Neuron (in vitro differentiated cells): Measurements from ENCODE around the gene FAM222A.
"Not testable (repeated sequence)": the region's sequence is repeated elsewhere in the genome, so short reads cannot be mapped to it uniquely, and the experiment has no call there.

Experiments used
- H2AFZ ChIP-seq: one replicate; pipeline ENCODE4 v1.6.1; 2013; ENCODE audit warnings: low read depth, mild to moderate bottlenecking, inconsistent platforms, low read length, moderate library complexity
- H3K27me3 ChIP-seq: one replicate; pipeline ENCODE4 v1.6.1; 2013; ENCODE audit warnings: low read length; ENCODE audit not compliant: insufficient read depth
- H3K36me3 ChIP-seq: one replicate; pipeline ENCODE4 v1.6.1; 2013; ENCODE audit warnings: low read length; ENCODE audit not compliant: insufficient read depth
- H3K4me1 ChIP-seq: one replicate; pipeline ENCODE4 v1.6.1; 2013; ENCODE audit warnings: low read length; ENCODE audit not compliant: insufficient read depth
- H3K4me3 ChIP-seq: 2 replicates; pipeline ENCODE4 v1.5.1; 2013; ENCODE audit warnings: mild to moderate bottlenecking, low read length, moderate library complexity
- H3K9me3 ChIP-seq: one replicate; pipeline ENCODE4 v1.6.1; 2013; ENCODE audit warnings: low read length

Gene FAM222A

DNA sequence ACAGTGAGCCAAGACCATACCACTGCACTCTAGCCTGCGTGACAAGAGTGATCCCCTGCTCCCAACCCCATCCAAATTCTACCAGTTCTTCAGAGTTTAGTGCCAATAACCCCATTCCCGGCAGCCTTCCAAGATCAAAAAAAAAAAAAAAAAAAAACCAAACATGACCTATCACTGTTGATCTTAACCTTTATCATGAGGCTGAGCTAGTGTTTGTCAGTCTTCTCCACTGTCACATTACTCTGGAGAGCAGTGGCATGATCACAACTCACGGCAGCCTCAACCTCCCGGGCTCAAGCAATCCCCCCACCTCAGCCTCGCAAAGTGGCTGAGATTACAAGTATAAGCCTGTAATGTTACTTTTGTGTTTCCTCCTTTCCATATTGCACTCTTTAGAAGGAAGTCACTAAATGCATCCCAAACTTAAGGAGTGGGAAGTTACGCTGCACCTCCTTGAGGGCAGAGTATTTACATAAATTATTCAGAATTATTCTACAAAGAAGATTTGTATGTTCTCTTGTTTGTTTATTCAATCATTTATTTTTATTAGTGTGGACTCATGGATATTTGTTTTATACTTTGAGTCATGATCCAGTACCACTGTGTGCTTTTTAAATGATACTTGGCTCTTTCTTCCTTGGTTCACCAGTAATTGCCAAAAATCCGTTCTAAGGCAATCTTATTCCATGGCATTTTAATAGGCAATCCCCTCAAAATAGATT, 31.5 kb upstream of the FAM222A start:
- Histone ChIP-seq H3K4me1 (peaks cover 6% of the 10 kb centered on the region), H2AFZ (no peak overlapping the region), H3K4me3 (no peak overlapping the region), H3K27me3 (peaks cover 10% of the 10 kb centered on the region), H3K36me3 (no peaks in the 10 kb centered on the region), H3K9me3 (no peaks in the 10 kb centered on the region)

DNA sequence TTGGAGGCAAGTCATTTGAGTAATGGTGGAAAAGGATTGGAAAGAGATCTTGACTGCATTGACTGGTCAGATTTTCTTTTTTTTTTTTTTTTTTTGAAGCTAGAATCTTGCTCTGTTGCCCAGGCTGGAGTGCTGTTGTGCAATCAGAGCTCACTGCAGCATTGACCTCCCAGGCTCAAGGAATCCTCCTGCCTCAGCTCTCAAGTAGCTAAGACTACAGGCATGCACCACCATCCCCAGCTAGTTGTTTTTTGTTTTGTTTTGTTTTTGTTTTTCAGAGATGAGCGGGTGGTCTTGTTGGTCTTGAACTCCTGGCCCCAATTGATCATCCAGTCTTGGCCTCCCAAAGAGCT, 30.9 kb upstream of the FAM222A start:
- H3K4me3 ChIP-seq, result no peak overlapping the region
- H2AFZ ChIP-seq, result no peak overlapping the region
- H3K27me3 ChIP-seq, result peaks cover 6% of the 10 kb centered on the region
- H3K36me3 ChIP-seq, result no peaks in the 10 kb centered on the region
- peaks cover 1% of the 10 kb centered on the region for H3K4me1 ChIP-seq
- no peaks in the 10 kb centered on the region for H3K9me3 ChIP-seq

DNA sequence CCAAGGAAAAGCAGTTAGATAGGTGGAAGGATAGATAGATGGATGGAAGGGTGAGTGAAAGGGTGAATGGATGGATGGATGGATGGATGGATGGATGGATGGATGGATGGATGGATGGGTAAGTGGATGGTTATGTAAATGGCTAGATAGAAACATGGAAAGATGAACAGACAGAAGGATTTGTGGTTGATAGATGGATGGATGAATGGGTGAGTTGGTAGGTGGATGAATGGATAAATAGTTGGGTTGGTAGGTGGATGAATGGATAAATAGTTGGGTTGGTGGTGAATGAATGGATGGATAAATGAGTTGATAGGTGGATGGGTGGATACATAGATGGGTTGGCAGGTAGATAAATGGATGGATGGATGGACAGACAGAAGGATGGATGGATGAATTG, 30.3 kb upstream of the FAM222A start:
- Histone ChIP-seq H3K4me3 (no peak overlapping the region), H3K36me3 (no peaks in the 10 kb centered on the region), H3K27me3 (peaks cover 6% of the 10 kb centered on the region), H2AFZ (no peak overlapping the region), H3K4me1 (no peaks in the 10 kb centered on the region), H3K9me3 (no peaks in the 10 kb centered on the region)

DNA sequence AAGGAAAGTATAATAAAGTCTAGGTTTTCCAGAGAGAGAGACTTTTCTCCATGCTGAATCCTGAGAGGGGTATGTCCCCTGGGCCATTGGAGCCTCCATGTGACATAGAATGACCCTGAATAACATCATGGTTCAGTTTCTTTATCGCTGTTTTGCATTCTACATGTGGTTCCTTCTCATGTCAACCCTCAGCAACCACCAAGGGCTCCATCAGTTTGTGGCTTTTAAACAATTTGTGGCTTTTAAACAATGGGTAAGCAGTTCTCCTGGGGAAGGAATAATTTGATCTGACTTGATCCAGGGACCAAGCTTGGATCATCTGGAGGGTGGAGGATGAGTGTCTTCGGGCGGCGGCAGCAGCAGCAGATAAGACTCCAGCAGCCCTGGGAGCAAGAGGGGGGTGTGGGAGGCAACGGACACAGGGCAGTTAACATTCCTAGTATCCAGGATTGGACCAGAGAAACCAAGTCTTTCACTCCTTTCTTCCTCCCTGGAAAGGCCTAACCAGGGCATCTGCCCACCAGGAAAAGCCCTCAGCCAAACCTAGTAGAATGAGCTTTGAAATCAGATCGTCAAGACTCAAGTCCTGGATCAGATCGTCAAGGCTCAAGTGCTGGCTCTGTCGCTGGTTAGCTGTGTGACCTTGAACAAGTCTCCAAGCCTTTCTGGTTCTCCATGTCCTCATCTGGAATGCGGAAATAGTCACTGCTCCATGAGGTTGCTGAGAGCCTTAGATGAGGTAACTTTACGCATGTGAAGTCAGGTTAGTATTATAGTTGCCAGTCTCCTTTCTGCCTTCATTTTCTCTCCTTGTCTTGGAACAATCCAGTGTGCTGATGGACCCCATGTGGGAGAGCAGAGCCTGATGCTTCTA, 27.8 kb upstream of the FAM222A start:
- Histone ChIP-seq H3K4me1 (no peaks in the 10 kb centered on the region), H3K36me3 (no peaks in the 10 kb centered on the region), H2AFZ (no peak overlapping the region), H3K4me3 (no peak overlapping the region), H3K27me3 (no peaks in the 10 kb centered on the region), H3K9me3 (no peaks in the 10 kb centered on the region)

GRCh38 chr12:109686523-109686922, 27.1 kb upstream of the FAM222A start:
- Histone ChIP-seq H3K4me3 (no peak overlapping the region), H2AFZ (no peak overlapping the region), H3K4me1 (no peaks in the 10 kb centered on the region), H3K27me3 (no peaks in the 10 kb centered on the region), H3K9me3 (no peaks in the 10 kb centered on the region), H3K36me3 (no peaks in the 10 kb centered on the region)

- no peaks in the 10 kb centered on the region for H3K9me3 ChIP-seq
Measured at GRCh38 chr12:109687250-109687649, 26.4 kb upstream of the FAM222A start.

GRCh38 chr12:109689426-109689825, 24.2 kb upstream of the FAM222A start:
- no peaks in the 10 kb centered on the region for H3K9me3 ChIP-seq
- H3K27me3 ChIP-seq, result no peaks in the 10 kb centered on the region
- no peak overlapping the region for H3K4me3 ChIP-seq
- no peak overlapping the region for H2AFZ ChIP-seq
- no peaks in the 10 kb centered on the region for H3K4me1 ChIP-seq
- H3K36me3 ChIP-seq, result no peaks in the 10 kb centered on the region

More at GRCh38 chr12:109687250-109687649, 26.4 kb upstream of the FAM222A start:
- H2AFZ ChIP-seq, result no peak overlapping the region
- H3K27me3 ChIP-seq, result no peaks in the 10 kb centered on the region
- H3K36me3 ChIP-seq, result no peaks in the 10 kb centered on the region
- no peaks in the 10 kb centered on the region for H3K4me1 ChIP-seq
- no peak overlapping the region for H3K4me3 ChIP-seq

DNA sequence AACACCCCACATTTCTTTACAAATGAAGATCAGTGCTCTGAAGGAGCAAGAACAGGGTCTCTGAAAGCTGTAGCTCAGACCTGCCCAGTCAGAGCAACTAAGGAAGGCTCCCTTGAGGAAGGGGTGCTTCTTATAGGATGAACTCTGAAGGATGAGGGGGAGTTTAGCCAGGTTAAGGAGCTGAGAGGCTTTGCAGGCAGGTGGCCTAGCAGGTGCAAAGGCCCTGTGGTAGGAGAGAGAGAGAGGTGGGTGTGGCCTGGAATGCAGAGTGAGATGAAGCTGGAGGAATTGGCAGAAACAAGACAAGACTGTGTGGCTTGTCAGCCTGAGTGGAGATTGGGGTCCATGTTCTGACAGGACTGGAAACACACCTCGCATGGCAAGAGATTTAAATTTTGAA, 20.5 kb upstream of the FAM222A start:
- no peaks in the 10 kb centered on the region for H3K27me3 ChIP-seq
- H3K36me3 ChIP-seq, result no peaks in the 10 kb centered on the region
- H3K9me3 ChIP-seq, result no peaks in the 10 kb centered on the region
- no peak overlapping the region for H2AFZ ChIP-seq
- H3K4me1 ChIP-seq, result no peaks in the 10 kb centered on the region
- no peak overlapping the region for H3K4me3 ChIP-seq

DNA sequence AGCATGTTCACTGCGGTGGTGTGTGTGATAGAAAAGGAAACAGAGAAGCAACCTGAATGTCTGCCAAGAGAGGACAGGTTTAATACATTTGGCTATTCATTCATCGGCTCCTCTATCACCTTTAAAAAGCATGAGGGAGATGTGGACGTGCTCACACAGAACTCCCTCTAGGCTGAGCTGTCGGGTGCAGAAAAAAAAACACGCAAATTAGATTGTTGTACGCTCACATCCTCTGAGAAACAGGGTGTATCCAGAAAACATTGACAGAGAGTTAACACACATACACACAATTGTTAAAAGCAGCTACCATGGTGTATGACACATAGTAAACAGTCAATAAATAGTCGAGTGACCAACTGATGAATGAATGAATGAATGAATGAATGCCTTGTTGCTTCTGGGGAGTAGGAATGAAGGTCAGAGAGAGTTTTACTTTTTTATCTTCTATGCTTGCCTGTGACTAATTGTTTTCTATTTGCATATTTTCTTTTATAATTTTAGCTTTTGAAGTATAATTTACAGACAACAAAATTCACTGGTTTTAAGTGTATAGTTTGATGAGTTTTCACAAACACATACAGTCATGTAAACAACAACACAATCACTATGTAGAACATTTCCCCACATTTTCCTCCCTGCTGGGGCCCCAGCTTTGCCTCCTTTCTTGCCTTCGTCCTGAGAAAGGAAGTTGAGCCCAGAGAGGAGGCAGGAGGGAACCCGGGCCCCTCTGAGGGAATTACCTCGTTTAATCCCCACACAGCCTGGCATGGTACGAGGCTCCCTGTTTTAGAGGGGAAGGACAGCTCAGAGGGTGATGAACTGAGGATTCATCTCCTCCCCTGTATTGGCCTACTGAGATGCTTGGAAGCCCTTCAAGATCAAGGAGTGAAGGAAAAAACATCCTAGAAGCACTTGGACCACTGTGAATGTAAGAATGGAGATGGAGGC, 19.7 kb upstream of the FAM222A start:
- H3K27me3 ChIP-seq, result peaks cover 3% of the 10 kb centered on the region
- no peaks in the 10 kb centered on the region for H3K9me3 ChIP-seq
- H3K4me3 ChIP-seq, result no peak overlapping the region
- H3K36me3 ChIP-seq, result no peaks in the 10 kb centered on the region
- no peaks in the 10 kb centered on the region for H3K4me1 ChIP-seq
- H2AFZ ChIP-seq, result no peak overlapping the region

DNA sequence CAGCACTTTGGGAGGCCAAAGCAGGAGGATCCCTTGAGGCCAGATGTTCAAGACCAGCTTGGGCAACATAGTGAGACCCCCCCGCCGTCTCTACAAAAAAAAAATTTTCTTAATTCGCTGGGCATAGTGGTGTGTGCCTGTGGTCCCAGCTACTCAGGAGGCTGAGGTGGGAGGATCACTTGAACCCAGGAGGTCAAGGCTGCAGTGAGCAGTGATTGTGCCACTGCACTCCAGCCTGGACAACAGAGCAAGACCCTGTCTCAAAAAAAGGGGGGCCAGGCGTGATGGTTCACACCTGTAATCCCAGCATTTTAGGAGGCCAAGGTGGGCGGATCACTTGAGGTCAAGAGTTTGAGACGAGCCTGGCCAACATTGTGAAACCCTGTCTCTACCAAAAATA, 19.0 kb upstream of the FAM222A start:
- H3K36me3 ChIP-seq, H3K9me3 ChIP-seq, H3K4me1 ChIP-seq, H3K4me3 ChIP-seq, H2AFZ ChIP-seq, H3K27me3 ChIP-seq: not testable (repeated sequence)

- H2AFZ ChIP-seq, result no peak overlapping the region
- no peaks in the 10 kb centered on the region for H3K9me3 ChIP-seq
- no peak overlapping the region for H3K4me3 ChIP-seq
- peaks cover 3% of the 10 kb centered on the region for H3K27me3 ChIP-seq
- no peaks in the 10 kb centered on the region for H3K4me1 ChIP-seq
- no peaks in the 10 kb centered on the region for H3K36me3 ChIP-seq
Measured at GRCh38 chr12:109695416-109695815, 18.2 kb upstream of the FAM222A start.

DNA sequence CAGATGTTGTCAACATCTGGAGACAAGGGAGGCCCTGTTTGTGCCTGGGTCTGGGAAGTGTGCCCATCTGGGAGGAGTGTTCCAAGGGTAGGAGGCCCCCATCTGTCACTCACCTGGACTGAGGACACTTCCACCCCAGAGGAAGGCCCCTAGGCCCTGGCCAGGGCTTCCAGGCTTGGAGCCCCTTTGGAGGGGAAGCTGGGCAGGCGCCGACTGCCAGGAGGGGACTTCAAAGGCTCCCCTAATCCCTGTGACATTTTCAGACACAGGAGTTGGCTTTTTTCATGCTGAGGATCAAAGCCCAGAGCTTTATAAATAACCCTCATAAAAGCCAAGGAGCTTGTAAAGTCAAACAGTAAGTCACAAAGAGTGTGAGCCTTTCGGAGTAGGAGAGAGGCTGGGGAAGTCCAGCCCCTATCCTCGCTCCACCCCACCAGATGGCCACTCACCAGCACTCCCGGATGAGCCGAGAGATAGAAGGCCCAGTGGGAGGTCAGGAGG, 17.6 kb upstream of the FAM222A start:
- Histone ChIP-seq H3K27me3 (peaks cover 6% of the 10 kb centered on the region), H3K36me3 (no peaks in the 10 kb centered on the region), H3K4me1 (no peaks in the 10 kb centered on the region), H3K9me3 (no peaks in the 10 kb centered on the region), H2AFZ (no peak overlapping the region), H3K4me3 (no peak overlapping the region)
